Spinal cord (tissue), 10 donors: ENCODE results near the gene GRM5. TPM values are rescaled to one million over a fixed set of nuclear protein-coding genes. Genes with fewer than 3 reads are reported as not detected.

Experiments
- DNase-seq, 6 donors: peaks; one replicate each; pipeline versions ENCODE4 v3.0.0 to v3.0.0-alpha.2; 2013 to 2015; ENCODE audit warnings: low spot score in 6 of 6, low read depth in 4 of 6
- H3K27ac ChIP-seq: one replicate; pipeline ENCODE4 v1.5.1; 2013; ENCODE audit warnings: low read depth, low read length, control low read depth
- H3K27me3 ChIP-seq: one replicate; pipeline ENCODE4 v1.6.1; 2013; ENCODE audit warnings: low read length; ENCODE audit not compliant: control insufficient read depth, insufficient read depth
- H3K36me3 ChIP-seq: one replicate; pipeline ENCODE4 v1.6.1; 2013; ENCODE audit warnings: low read length; ENCODE audit not compliant: control insufficient read depth, insufficient read depth
- H3K4me1 ChIP-seq: one replicate; pipeline ENCODE4 v1.6.1; 2013; ENCODE audit warnings: low read length; ENCODE audit not compliant: control insufficient read depth, insufficient read depth
- H3K4me3 ChIP-seq: one replicate; pipeline ENCODE4 v1.5.1; 2013; ENCODE audit warnings: low read depth, low read length, control low read depth
- H3K9me3 ChIP-seq: one replicate; pipeline ENCODE4 v1.6.1; 2013; ENCODE audit warnings: low read length; ENCODE audit not compliant: control insufficient read depth, insufficient read depth
- WGBS: methylation state at CpG from one replicate; pipeline ENCODE4 v1.1.5; 2013; ENCODE audit warnings: missing lambda C conversion rate; ENCODE audit not compliant: insufficient coverage; 5-methylcytosine and 5-hydroxymethylcytosine counted together
- polyA plus RNA-seq, 2 donors: library from polyadenylated mRNA; unstranded; fragments of 120-200 nt; gene quantifications; one replicate each; pipeline ENCODE4 v1.2.1, GENCODE V29; 2013; ENCODE audit not compliant: insufficient read length in 2 of 2
- total RNA-seq, 2 donors: library from RNA; depleted of rRNA in 1 of 2; stranded (reverse); fragments of 120-200 nt in 1 of 2; fragments of >200 nt in 1 of 2; gene quantifications; one replicate each; pipeline versions ENCODE4 v1.2.3 to v1.2.4, GENCODE V29; 2013 to 2014
- donor health status: healthy.

Gene GRM5
- total and polyA plus RNA-seq, 4 donors, result 19.7 to 104 (median 33.9) TPM

- no CpG with 5 or more reads among the region's 2 CpGs for WGBS
Measured at GRCh38 chr11:88651556-88651955, 414.2 kb downstream of the GRM5 start.

GRCh38 chr11:88644724-88645123 lies 421.1 kb downstream of the GRM5 start:
- Histone ChIP-seq H3K36me3 (no peaks in the 10 kb centered on the region), H3K27ac (no peak overlapping the region), H3K4me1 (no peaks in the 10 kb centered on the region), H3K27me3 (no peaks in the 10 kb centered on the region), H3K4me3 (no peak overlapping the region), H3K9me3 (peaks cover 3% of the 10 kb centered on the region)
- DNase-seq, result no peak

More at GRCh38 chr11:88651556-88651955, 414.2 kb downstream of the GRM5 start:
- H3K36me3 ChIP-seq, result no peaks in the 10 kb centered on the region
- no peak for DNase-seq
- H3K27ac ChIP-seq, result no peak overlapping the region
- no peaks in the 10 kb centered on the region for H3K4me1 ChIP-seq
- no peak overlapping the region for H3K4me3 ChIP-seq
- no peaks in the 10 kb centered on the region for H3K27me3 ChIP-seq
- H3K9me3 ChIP-seq, result no peaks in the 10 kb centered on the region

GRCh38 chr11:88632163-88632562 lies 433.6 kb downstream of the GRM5 start:
- 89% methylated on average over 3 of the region's 4 CpGs for WGBS
- DNase-seq, result no peak
- no peak overlapping the region for H3K27ac ChIP-seq
- H3K9me3 ChIP-seq, result no peaks in the 10 kb centered on the region
- no peak overlapping the region for H3K4me3 ChIP-seq
- H3K36me3 ChIP-seq, result no peaks in the 10 kb centered on the region
- no peaks in the 10 kb centered on the region for H3K27me3 ChIP-seq
- H3K4me1 ChIP-seq, result no peaks in the 10 kb centered on the region

- H3K4me1 ChIP-seq, result no peaks in the 10 kb centered on the region
- H3K27ac ChIP-seq, result no peak overlapping the region
- no peaks in the 10 kb centered on the region for H3K27me3 ChIP-seq
- DNase-seq, result no peak
- H3K9me3 ChIP-seq, result no peaks in the 10 kb centered on the region
- no peaks in the 10 kb centered on the region for H3K36me3 ChIP-seq
- no peak overlapping the region for H3K4me3 ChIP-seq
- whole genome bisulfite sequencing, result no CpG with 5 or more reads among the region's 1 CpG
Measured at GRCh38 chr11:88631497-88631896, 434.3 kb downstream of the GRM5 start.

GRCh38 chr11:88629496-88629895 lies 436.3 kb downstream of the GRM5 start:
- DNase-seq, result no peak
- H3K4me3 ChIP-seq, result no peak overlapping the region
- H3K27me3 ChIP-seq, result no peaks in the 10 kb centered on the region
- H3K36me3 ChIP-seq, result no peaks in the 10 kb centered on the region
- WGBS, result 100% methylated on average over 2 of the region's 2 CpGs
- H3K4me1 ChIP-seq, result no peaks in the 10 kb centered on the region
- H3K27ac ChIP-seq, result no peak overlapping the region
- no peaks in the 10 kb centered on the region for H3K9me3 ChIP-seq

GRCh38 chr11:88626216-88626615 lies 439.6 kb downstream of the GRM5 start:
- Histone ChIP-seq H3K27me3 (no peaks in the 10 kb centered on the region), H3K4me1 (no peaks in the 10 kb centered on the region), H3K4me3 (no peak overlapping the region), H3K9me3 (no peaks in the 10 kb centered on the region), H3K27ac (no peak overlapping the region), H3K36me3 (no peaks in the 10 kb centered on the region)
- no peak for DNase-seq
- no CpG with 5 or more reads among the region's 4 CpGs for WGBS

GRCh38 chr11:88623531-88623930 lies 442.3 kb downstream of the GRM5 start:
- Histone ChIP-seq H3K27me3 (no peaks in the 10 kb centered on the region), H3K4me3 (no peak overlapping the region), H3K27ac (no peak overlapping the region), H3K4me1 (no peaks in the 10 kb centered on the region), H3K9me3 (no peaks in the 10 kb centered on the region), H3K36me3 (no peaks in the 10 kb centered on the region)
- peak in 1 of 6 donors; percentile 16 for DNase-seq
- 0% methylated on average over 1 of the region's 1 CpG for WGBS

- H3K27ac ChIP-seq, result no peak overlapping the region
- peak in 2 of 6 donors; percentile 32 to 57 for DNase-seq
- WGBS, result no CpG with 5 or more reads among the region's 2 CpGs
- H3K4me1 ChIP-seq, result no peaks in the 10 kb centered on the region
- H3K36me3 ChIP-seq, result no peaks in the 10 kb centered on the region
- no peak overlapping the region for H3K4me3 ChIP-seq
- no peaks in the 10 kb centered on the region for H3K9me3 ChIP-seq
- H3K27me3 ChIP-seq, result no peaks in the 10 kb centered on the region
Measured at GRCh38 chr11:88620568-88621130, 445.1 kb downstream of the GRM5 start.

- DNase-seq, result peak in 1 of 6 donors; percentile 41
- Histone ChIP-seq H3K4me3 (no peak overlapping the region), H3K9me3 (no peaks in the 10 kb centered on the region), H3K27ac (no peak overlapping the region), H3K4me1 (no peaks in the 10 kb centered on the region), H3K27me3 (no peaks in the 10 kb centered on the region), H3K36me3 (no peaks in the 10 kb centered on the region)
Measured at GRCh38 chr11:88619656-88620385, 446.0 kb downstream of the GRM5 start.

- H3K4me1 ChIP-seq, result no peaks in the 10 kb centered on the region
- WGBS, result no CpG with 5 or more reads among the region's 1 CpG
- H3K4me3 ChIP-seq, result no peak overlapping the region
- H3K27me3 ChIP-seq, result no peaks in the 10 kb centered on the region
- H3K36me3 ChIP-seq, result no peaks in the 10 kb centered on the region
- H3K9me3 ChIP-seq, result no peaks in the 10 kb centered on the region
- DNase-seq, result no peak
- no peak overlapping the region for H3K27ac ChIP-seq
Measured at GRCh38 chr11:88619071-88619425, 446.7 kb downstream of the GRM5 start.
